HG02588 (cell line): ENCODE data around the gene RAE1.

Source experiments
- ATAC-seq: cut with Tn5 transposase; IDR thresholded peaks from one replicate; pipeline ENCODE4 v1.9.1; 2021; ENCODE audit warnings: mild to moderate bottlenecking, moderate library complexity; ENCODE audit not compliant: unreplicated experiment

RAE1 gene

GRCh38 chr20:57398901-57399535, 48.0 kb downstream of the RAE1 start:
- no peak for ATAC-seq

DNA sequence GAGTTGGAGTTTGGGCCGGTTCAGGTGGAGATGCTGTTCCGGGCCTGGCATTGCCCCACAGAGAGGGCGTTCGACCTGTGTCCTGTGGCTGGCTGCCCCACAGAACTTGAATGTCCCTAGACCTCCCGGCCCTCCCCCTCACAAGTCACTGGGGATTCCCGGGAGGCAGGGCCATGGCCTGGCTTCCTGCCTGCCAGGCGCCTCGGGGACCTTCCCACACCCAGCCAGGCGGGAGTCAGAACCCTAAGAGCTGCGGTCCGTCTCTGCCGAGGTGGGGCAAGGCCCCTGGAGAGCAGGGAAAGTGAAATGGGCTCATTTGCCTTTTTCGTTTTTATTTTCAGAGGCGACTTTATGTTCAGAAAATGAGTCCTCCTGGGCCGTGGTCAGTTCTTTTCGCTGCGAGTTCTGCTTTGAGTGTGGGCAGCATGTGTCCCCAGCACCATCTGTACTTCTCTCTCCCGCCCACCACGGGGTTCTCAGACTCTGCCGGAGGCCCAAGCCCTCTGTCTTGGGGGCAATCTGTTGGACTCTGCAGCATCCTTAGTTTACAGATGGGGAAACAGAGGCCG, 48.6 kb downstream of the RAE1 start:
- ATAC-seq, result peak; percentile 47

DNA sequence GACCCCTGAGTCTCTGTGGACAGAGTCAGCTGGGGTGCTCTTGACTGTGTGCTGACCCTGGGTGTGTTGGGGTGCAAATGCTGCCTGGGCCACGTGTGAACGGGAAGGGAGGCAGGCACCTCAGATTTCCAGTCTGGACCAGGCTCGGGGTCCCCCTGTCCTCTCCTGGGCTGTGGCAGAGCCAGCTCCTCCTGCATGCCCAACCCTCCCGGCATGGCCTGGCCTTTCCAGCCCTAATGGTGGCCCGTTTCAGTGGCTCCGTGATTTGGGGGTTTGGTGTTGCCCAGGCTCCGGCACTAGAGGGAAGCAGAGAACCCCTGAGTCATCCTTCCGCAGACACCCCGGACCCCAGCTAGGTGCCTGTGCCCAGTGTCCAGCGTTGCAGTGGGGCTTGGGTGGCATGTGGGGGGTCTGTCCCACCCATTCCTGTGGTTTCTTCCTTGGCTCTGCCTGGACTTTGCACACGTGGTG, 49.2 kb downstream of the RAE1 start:
- no peak for ATAC-seq

- peak; percentile 23 for ATAC-seq
Measured at GRCh38 chr20:57400821-57401564, 49.9 kb downstream of the RAE1 start.

DNA sequence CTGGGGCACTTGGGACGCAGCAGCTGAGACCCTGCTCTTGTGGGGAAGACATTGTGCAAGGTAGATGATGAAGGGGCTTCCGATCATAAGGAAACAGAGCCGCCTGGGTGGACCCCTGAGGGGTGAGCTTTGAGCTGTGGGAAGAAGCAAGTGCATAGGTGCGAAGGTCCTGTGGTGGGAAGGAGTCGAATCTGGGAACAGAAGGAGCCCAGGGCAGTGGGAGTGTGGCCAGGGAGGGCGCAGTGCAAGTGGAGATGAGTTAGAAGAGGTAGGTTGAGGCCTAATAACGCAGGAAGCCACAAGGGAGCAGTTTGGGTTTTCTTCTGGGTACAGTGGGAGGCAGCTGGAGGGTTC, 50.5 kb downstream of the RAE1 start:
- ATAC-seq, result no peak

DNA sequence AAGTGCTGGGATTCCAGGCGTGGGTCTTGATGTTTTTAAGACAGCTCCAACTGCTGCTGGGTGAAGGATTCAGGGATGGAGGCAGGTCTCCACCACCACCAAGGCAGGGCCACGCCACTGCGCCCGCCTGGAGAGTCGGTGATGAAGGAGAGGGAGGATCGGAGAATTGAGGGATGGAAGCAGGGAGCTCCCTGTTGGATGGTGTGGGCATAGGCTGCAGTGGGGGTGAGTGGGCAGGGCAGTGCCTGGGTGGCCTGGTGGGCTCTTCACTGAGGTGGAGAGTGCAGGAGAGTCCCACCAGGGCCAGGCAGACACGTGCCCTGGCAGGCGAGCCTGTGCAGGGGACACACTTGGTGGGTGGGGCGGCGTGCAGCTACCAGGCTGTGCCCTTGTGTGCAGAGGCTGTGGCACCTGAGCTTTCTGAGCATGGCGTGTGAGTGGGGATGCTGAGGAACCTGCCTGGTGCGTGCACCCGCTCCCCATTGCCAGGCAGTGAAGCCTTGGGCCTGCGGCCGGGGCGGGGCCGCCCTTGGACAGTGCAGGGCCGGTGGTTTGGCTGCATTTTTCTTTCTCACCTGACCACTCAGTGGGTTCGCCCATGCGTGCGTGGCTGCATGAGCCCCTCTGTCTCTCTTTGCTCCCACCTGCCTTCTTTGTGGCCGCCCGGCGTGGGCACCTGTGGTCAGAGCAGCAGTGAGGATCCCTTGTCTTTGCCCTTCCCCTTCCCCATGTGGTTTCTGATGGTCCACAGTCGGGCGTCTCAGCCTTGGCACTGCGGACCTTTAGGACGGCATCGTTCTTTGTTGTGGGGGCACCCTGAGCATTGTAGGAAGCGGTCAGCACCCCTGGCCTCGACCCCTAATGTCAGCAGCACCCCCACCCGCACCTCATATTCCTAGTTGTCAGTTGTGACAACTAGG, 51.4 kb downstream of the RAE1 start:
- ATAC-seq, result no peak

DNA sequence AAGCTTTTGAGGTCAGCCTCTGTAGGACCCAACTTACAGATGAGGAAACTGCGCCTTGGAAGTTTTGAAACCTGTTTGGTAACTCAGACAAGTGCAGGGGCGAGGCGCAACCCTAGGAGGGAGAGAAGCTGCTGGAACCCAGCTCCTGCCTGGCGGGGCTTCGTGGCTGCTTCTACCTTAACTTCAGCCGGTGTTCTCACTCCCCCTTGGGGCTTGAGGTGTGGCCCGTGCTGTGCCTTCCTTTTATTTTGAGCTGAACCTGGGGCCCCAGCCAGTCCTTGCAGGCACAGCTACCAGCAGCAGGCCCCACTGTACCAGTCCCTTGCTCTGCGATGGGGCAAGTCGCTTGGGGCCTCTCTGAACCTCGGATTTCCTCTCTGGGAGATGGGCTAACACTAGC, 52.2 kb downstream of the RAE1 start:
- no peak for ATAC-seq

DNA sequence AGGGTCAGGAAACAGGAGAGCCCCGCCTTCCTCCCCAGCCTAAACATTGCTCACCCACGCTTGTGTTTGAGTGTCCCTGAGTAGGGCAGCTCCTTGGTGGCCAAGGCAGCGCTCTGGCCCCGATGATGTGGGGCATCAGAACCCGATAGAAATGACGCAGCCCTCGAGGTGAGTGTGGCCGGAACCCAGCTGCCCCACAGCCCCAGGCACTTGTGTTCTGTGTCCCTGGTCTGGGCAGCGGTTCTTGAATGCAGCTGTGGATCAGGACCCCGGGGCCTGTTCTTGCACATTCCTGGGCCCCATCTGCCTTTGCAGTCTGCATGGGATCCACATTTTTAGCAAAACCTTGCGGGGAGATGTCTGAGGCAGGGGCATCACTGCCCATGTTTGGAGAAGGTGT, 53.0 kb downstream of the RAE1 start:
- ATAC-seq, result no peak

DNA sequence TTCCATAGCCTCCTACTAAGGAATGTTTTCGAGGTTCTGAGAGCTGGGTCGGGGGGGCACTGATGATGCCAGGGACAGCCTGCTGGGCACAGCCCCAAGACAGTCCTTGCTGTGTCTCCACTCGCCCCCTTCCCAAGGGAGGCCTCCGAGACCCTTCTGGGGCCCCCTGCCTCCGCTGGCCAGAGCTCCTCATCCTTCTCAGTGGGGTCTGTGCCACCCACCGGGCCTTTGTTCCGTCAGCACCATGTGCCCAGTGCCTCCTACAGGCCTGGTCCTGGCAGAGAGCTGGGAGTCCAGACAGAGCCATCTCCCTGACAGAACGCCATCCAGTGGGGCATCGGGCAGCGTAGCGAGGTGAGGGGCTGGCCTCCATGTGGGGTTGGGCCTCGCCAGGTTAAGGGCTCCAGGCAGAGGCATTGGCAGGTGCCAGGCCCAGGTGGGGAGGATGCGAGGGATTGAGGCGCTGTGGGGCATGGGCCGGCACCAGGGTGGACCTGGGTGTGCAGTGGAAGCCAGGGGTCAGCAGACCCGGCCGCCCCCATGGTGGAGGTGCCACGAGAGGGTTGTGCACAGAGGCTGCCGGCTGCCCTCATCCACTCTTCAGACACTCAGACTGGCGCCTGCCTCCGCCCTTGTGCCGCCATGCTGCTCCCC, 53.5 kb downstream of the RAE1 start:
- ATAC-seq, result no peak

DNA sequence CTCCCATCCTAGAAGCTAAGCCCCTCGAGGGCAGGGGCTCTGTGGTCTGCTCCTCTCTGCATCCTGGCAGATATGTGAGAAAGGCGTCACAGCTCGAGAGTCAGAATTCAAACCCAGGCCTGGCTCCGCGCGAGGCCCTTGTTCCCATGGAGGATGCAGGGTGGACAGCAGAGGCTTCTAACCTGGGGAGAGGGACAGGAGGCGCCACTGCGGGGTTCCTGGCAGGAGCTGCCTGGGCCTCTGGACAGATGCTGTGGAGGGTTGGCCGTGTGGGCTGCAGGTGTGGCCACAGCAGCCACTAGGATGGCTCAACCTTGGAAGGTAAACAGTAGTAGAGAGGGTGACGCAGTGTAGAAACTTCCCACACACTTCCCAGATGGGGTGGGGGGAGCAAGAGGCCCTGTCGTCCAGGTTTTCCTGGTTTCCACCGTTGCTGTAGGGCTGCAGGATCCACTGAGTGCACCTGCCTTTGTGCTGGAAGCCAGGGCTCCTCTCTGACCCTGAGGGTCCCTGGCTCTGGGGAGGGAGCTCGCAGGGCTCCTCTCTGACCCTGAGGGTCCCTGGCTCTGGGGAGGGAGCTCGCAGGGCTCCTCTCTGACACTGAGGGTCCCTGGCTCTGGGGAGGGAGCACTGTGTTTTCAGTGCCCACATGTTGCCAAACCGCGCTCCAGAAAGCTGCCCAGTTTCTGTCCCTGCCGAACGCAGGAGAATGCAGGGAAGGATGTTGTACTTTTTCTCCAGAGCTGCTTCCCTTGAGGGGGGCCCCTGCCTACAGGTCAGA, 54.4 kb downstream of the RAE1 start:
- no peak for ATAC-seq

GRCh38 chr20:57407541-57407956, 56.5 kb downstream of the RAE1 start:
- no peak for ATAC-seq

GRCh38 chr20:57408131-57408530, 57.1 kb downstream of the RAE1 start:
- ATAC-seq, result no peak

- ATAC-seq, result no peak
Measured at GRCh38 chr20:57408536-57409233, 57.6 kb downstream of the RAE1 start.

DNA sequence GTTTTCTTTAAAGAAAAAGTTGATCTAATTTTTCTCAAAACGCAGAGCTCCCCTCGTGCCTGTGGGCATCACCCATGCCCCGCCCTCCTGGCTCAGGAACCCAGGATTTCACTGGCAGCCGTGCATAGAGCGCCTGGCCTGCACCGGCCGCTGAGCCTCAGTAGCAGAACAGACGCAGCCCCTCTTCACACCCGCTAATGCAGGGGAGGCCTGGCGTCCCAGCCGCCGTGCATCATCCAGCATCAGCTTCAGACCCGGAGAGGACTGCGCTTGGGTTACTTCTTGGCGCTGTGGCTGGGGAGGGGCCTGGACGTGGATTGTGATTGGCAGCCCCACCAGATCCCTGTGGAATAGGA, 58.2 kb downstream of the RAE1 start:
- ATAC-seq, result no peak

- no peak for ATAC-seq
Measured at GRCh38 chr20:57409672-57410397, 58.8 kb downstream of the RAE1 start.

- no peak for ATAC-seq
Measured at GRCh38 chr20:57410398-57410920, 59.4 kb downstream of the RAE1 start.

DNA sequence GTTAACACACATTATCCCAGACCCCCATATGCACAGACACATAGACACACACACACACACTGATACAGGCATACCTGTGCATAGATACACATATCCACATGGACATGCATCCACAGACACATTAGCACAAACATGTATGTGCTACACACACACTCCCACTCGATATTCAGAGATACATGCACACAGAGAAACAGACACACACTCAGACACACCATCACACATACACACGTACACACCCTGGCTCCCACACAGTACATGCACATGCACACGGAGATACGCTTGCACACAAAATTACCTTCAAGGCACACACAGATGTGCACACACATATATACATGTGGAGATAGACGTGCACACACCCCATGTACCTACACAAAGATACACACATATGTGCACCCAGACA, 59.9 kb downstream of the RAE1 start:
- ATAC-seq, result no peak

DNA sequence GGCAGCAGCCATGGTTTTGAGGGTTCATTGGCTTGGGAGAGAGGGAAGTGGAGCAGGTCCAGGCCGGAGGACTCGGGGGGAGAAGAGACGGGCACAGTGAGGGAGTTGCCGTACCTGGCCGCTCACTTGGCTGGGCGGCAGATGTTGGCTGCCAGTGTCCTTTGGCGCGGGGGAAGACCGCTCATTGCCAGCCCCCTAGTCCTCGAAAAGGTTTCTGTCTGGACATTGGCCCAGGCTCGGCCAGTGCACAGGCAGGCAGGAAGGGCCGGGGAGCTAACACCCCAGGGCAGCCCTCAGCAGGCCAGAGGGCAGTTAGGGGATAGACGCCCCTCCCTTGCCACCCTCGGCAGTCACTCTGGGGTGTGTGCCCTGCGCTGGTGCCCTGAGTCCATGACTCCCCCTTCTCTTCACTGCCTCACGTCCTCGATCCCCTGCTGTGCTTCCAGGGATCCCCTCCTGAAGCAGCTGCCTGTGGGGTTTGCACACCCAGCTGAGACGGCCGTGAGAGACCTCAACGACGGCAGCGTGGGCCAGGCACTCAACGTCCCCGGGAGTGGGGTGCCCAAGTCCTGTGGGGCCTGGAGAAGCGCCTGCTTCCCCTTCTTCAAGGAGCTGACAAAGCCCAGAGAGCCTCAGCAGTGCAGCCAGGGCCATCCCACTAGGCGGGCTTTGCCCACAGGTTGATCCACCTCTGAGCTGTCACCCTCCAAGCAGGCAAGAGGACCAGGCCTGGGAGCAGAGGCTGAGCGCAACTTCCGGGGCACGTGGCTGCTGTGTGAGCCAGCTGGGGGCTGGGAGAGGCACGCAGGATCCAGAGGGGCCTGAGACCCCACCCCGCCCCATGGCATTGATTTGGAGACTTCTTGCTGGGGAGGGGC, 60.6 kb downstream of the RAE1 start:
- no peak for ATAC-seq
